Measurements from ENCODE around the gene FTO. TPM values are rescaled to one million over a fixed set of nuclear protein-coding genes. Genes with fewer than 3 reads are reported as not detected.

FTO gene
- total and polyA plus RNA-seq, 7 experiments from 2014 or later = 47.2 to 104 (median 58.3) TPM

DNA sequence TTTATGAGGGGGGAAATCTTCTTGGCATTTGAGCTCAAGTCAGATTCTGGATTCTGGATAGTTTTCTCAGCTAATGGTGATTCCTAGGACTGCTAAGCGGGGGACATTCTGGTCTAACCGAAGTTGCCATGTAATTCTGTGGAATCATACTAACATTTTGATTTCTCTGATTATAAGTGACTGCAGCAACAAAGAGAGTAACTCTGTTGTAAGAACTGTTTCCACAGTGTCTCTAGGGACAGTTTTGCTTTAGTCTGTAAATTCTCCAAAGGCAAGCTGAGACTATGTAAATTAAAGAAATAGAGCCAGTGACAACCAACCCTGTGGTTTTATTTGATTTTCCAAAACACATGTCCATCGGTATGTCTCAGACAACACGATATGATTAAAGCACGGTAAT lies 296.4 kb downstream of the FTO start:
- Histone ChIP-seq H3K9me3 (ENCODE audit: control insufficient read depth in 2 of 3, low read length in 3 of 3) (no peaks in the 10 kb centered on the region), H3K27me3 (ENCODE audit: control insufficient read depth in 2 of 2, insufficient read depth in 2 of 2, low read length in 2 of 2) (no peaks in the 10 kb centered on the region), H3K4me3 (ENCODE audit: low read length) (no peak overlapping the region), H3K27ac (ENCODE audit: low read depth, low read length) (no peak overlapping the region), H3K4me1 (ENCODE audit: control insufficient read depth in 2 of 2, insufficient read depth in 2 of 2, low read length in 2 of 2) (no peaks in the 10 kb centered on the region), H3K36me3 (ENCODE audit: control insufficient read depth in 2 of 3, insufficient read depth in 3 of 3, low read length in 3 of 3) (no peaks in the 10 kb centered on the region)
- intact Hi-C loops (cut with micrococcal nuclease) = no loop called here
- no peaks in the 10 kb centered on the region for H3K27me3 Mint-ChIP-seq
- H3K36me3 Mint-ChIP-seq = peaks cover 4 to 47% (median 25%) of the 10 kb centered on the region in 5 donors
- H3K4me3 Mint-ChIP-seq = no peak overlapping the region
- H3K27ac Mint-ChIP-seq = no peak overlapping the region
- no peaks in the 10 kb centered on the region for H3K9me3 Mint-ChIP-seq
- ATAC-seq (no peak), DNase-seq (no peak)
- CTCF ChIA-PET = no interaction called here
- POLR2A ChIA-PET = no interaction called here
- H3K4me1 Mint-ChIP-seq = peaks cover 0 to 1% (median 0%) of the 10 kb centered on the region in 7 donors

DNA sequence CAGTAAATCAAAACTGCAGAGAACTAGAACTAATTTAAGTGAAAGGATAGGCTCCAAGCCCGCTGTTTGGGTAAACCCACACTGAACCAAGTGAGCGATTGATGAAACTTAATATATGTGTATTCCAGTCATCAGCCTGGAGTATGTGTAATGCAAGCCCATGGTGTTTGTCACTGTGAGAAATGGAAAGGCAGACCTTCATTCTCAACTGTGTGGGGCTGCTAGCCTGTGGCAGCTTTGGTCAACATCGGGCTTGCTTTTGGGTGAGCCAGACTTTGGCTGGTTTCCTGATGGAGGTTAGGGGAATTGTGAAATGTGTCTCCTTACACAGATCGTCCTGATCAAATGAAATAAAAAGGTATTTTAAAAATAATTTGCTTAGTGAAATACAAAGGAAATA lies 302.7 kb downstream of the FTO start:
- H3K4me1 Mint-ChIP-seq = no peaks in the 10 kb centered on the region
- H3K36me3 ChIP-seq (ENCODE audit: control insufficient read depth in 2 of 3, insufficient read depth in 3 of 3, low read length in 3 of 3) = peaks cover 0 to 7% (median 0%) of the 10 kb centered on the region in 3 experiments
- H3K36me3 Mint-ChIP-seq = peaks cover 0 to 59% (median 47%) of the 10 kb centered on the region in 5 donors
- H3K4me3 Mint-ChIP-seq = no peak overlapping the region
- ChIA-PET POLR2A (no interaction called here), CTCF (no interaction called here)
- no peak overlapping the region for H3K27ac ChIP-seq (ENCODE audit: low read depth, low read length)
- no peak overlapping the region for H3K27ac Mint-ChIP-seq
- peaks cover 0 to 17% (median 2%) of the 10 kb centered on the region in 11 donors for H3K9me3 Mint-ChIP-seq
- peaks cover 0 to 6% (median 0%) of the 10 kb centered on the region in 3 experiments for H3K9me3 ChIP-seq (ENCODE audit: control insufficient read depth in 2 of 3, low read length in 3 of 3)
- intact Hi-C loops (cut with micrococcal nuclease) = no loop called here
- no peaks in the 10 kb centered on the region for H3K4me1 ChIP-seq (ENCODE audit: control insufficient read depth in 2 of 2, insufficient read depth in 2 of 2, low read length in 2 of 2)
- DNase-seq (no peak), ATAC-seq (no peak)
- H3K4me3 ChIP-seq (ENCODE audit: low read length) = no peak overlapping the region
- H3K27me3 ChIP-seq (ENCODE audit: control insufficient read depth in 2 of 2, insufficient read depth in 2 of 2, low read length in 2 of 2) = no peaks in the 10 kb centered on the region
- H3K27me3 Mint-ChIP-seq = no peaks in the 10 kb centered on the region

DNA sequence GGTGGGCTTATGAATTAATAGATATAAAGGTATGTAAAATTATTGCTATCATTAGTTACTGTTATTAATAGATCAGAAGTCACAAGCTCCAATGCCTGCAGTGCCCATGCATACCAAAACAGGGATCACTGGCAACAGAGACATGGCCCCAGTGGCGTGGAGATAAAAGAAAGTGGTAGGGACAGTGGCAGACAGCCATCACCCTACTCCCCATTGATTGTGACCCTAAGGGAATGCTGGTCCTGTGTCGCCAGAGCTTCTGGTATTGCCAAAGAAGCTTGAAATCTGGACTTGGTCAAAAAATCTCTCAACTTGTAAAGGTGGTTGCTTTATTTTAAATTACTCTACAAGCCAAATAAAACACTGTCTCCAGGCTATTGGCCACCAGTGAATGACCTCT lies 303.5 kb downstream of the FTO start:
- ATAC-seq (no peak), DNase-seq (no peak)
- H3K4me3 Mint-ChIP-seq = no peak overlapping the region
- intact Hi-C loops (cut with micrococcal nuclease) = no loop called here
- no peak overlapping the region for H3K27ac Mint-ChIP-seq
- H3K36me3 ChIP-seq (ENCODE audit: control insufficient read depth in 2 of 3, insufficient read depth in 3 of 3, low read length in 3 of 3) = peaks cover 0 to 7% (median 0%) of the 10 kb centered on the region in 3 experiments
- peaks cover 0 to 59% (median 48%) of the 10 kb centered on the region in 5 donors for H3K36me3 Mint-ChIP-seq
- H3K9me3 ChIP-seq (ENCODE audit: control insufficient read depth in 2 of 3, low read length in 3 of 3) = peaks cover 0 to 6% (median 0%) of the 10 kb centered on the region in 3 experiments
- H3K27ac ChIP-seq (ENCODE audit: low read depth, low read length) = no peak overlapping the region
- H3K27me3 Mint-ChIP-seq = no peaks in the 10 kb centered on the region
- peaks cover 0 to 3% (median 0%) of the 10 kb centered on the region in 7 donors for H3K4me1 Mint-ChIP-seq
- CTCF ChIA-PET = no interaction called here
- H3K9me3 Mint-ChIP-seq = peaks cover 0 to 25% (median 7%) of the 10 kb centered on the region in 11 donors
- H3K4me3 ChIP-seq (ENCODE audit: low read length) = no peak overlapping the region
- POLR2A ChIA-PET = no interaction called here
- no peaks in the 10 kb centered on the region for H3K27me3 ChIP-seq (ENCODE audit: control insufficient read depth in 2 of 2, insufficient read depth in 2 of 2, low read length in 2 of 2)
- no peaks in the 10 kb centered on the region for H3K4me1 ChIP-seq (ENCODE audit: control insufficient read depth in 2 of 2, insufficient read depth in 2 of 2, low read length in 2 of 2)

DNA sequence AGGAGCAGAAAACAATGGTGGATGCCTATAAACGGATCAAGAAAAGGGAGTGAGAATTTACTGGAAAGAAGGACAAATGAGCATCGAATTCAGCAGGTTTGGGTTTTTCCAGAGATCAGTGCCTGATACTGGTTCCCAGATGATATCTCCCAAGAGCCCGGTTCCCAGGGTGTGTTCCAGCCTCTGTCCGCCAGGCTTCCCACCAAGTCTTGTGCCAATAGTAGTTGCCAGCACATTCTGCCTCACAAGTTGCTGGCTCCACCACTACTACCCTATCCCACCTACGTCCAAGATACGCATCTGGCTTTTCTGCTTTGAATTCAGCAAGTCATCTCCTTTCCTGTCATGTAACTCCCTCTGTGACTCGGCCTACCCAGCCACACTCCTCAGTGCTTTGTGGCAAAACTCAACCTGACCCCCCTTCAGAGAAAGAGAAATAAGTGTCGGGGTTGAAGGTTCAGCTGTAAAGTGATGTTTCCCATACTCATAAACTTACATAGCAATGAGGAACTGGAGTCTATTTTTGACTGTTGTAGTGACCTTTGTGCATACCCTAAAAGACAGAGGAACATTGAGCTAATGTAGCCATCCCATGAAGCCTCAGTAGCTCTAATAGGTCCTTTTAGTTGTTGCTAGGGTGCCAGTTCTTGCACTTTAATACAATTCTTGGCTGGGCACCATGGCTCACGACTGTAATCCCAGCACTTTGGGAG lies 305.7 kb downstream of the FTO start:
- intact Hi-C loops (cut with micrococcal nuclease) = no loop called here
- peaks cover 0 to 30% (median 8%) of the 10 kb centered on the region in 11 donors for H3K9me3 Mint-ChIP-seq
- DNase-seq = no peak
- ChIA-PET POLR2A (no interaction called here), CTCF (interaction anchor here (0.5 kb wide), 1 partner anchor 851 kb away, joined by 3 read pairs; no protein-coding TSS in a partner anchor)
- Histone ChIP-seq H3K27ac (ENCODE audit: low read depth, low read length) (no peak overlapping the region), H3K27me3 (ENCODE audit: control insufficient read depth in 2 of 2, insufficient read depth in 2 of 2, low read length in 2 of 2) (no peaks in the 10 kb centered on the region), H3K4me1 (ENCODE audit: control insufficient read depth in 2 of 2, insufficient read depth in 2 of 2, low read length in 2 of 2) (no peaks in the 10 kb centered on the region), H3K9me3 (ENCODE audit: control insufficient read depth in 2 of 3, low read length in 3 of 3) (peaks cover 0 to 6% (median 0%) of the 10 kb centered on the region in 3 experiments), H3K4me3 (ENCODE audit: low read length) (no peak overlapping the region), H3K36me3 (ENCODE audit: control insufficient read depth in 2 of 3, insufficient read depth in 3 of 3, low read length in 3 of 3) (peaks cover 0 to 7% (median 0%) of the 10 kb centered on the region in 3 experiments)
- H3K36me3 Mint-ChIP-seq = peaks cover 0 to 75% (median 66%) of the 10 kb centered on the region in 5 donors
- no peak overlapping the region for H3K4me3 Mint-ChIP-seq
- H3K27me3 Mint-ChIP-seq = no peaks in the 10 kb centered on the region
- peaks cover 0 to 5% (median 0%) of the 10 kb centered on the region in 7 donors for H3K4me1 Mint-ChIP-seq
- no peak overlapping the region for H3K27ac Mint-ChIP-seq
- no peak for ATAC-seq

DNA sequence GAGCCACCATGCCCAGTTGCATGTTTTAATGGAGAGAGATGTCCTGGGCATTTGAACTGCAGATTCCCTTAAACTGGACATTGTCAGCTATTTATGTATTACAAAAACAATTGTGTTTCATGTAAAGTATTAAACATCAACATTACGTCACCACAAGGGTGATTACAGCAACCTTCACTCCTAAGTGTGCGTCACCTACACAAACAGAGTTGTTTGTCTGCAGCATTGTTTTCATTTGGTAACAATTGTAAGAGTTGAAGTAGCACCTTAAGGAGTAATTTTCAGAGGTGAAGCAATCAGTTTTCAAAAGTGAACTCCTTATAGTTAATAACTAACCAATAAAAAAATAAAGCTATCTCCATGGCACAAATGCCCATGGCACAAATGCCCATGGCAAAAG lies 311.2 kb downstream of the FTO start:
- H3K9me3 Mint-ChIP-seq = peaks cover 0 to 24% (median 10%) of the 10 kb centered on the region in 11 donors
- POLR2A ChIA-PET = no interaction called here
- H3K4me3 Mint-ChIP-seq = no peak overlapping the region
- CTCF ChIA-PET = interaction anchor here (0.7 kb wide), 1 partner anchor 1923 kb away, joined by 5 read pairs; no protein-coding TSS in a partner anchor
- H3K4me1 Mint-ChIP-seq = peaks cover 0 to 5% (median 0%) of the 10 kb centered on the region in 7 donors
- no peak overlapping the region for H3K4me3 ChIP-seq (ENCODE audit: low read length)
- H3K27ac Mint-ChIP-seq = no peak overlapping the region
- H3K4me1 ChIP-seq (ENCODE audit: control insufficient read depth in 2 of 2, insufficient read depth in 2 of 2, low read length in 2 of 2) = no peaks in the 10 kb centered on the region
- intact Hi-C loops (cut with micrococcal nuclease) = no loop called here
- H3K27me3 Mint-ChIP-seq = no peaks in the 10 kb centered on the region
- no peak overlapping the region for H3K27ac ChIP-seq (ENCODE audit: low read depth, low read length)
- H3K9me3 ChIP-seq (ENCODE audit: control insufficient read depth in 2 of 3, low read length in 3 of 3) = peaks cover 0 to 6% (median 0%) of the 10 kb centered on the region in 3 experiments
- no peaks in the 10 kb centered on the region for H3K36me3 ChIP-seq (ENCODE audit: control insufficient read depth in 2 of 3, insufficient read depth in 3 of 3, low read length in 3 of 3)
- no peak for DNase-seq
- H3K27me3 ChIP-seq (ENCODE audit: control insufficient read depth in 2 of 2, insufficient read depth in 2 of 2, low read length in 2 of 2) = no peaks in the 10 kb centered on the region
- no peak for ATAC-seq
- peaks cover 7 to 76% (median 62%) of the 10 kb centered on the region in 5 donors for H3K36me3 Mint-ChIP-seq

DNA sequence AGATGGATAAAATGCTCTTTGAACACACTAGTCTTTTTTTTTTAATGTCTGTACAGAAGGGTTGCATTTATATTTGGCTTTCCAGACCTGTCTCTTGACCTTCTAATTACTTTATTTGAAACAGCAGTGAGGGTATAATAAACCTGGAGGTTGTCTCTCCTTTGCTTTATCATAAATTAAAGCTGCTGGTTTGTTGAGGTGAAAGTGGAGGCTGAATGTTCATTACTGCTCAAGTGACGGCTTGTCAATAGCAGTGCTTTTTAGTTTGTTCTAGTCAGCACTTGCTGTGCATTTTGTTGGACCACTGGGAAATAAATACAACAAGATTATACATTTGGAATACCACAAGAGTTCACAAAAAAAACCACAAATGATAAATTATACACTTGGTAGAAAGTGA lies 318.4 kb downstream of the FTO start:
- no peaks in the 10 kb centered on the region for H3K4me1 Mint-ChIP-seq
- Histone ChIP-seq H3K27me3 (ENCODE audit: control insufficient read depth in 2 of 2, insufficient read depth in 2 of 2, low read length in 2 of 2) (no peaks in the 10 kb centered on the region), H3K36me3 (ENCODE audit: control insufficient read depth in 2 of 3, insufficient read depth in 3 of 3, low read length in 3 of 3) (no peaks in the 10 kb centered on the region), H3K4me1 (ENCODE audit: control insufficient read depth in 2 of 2, insufficient read depth in 2 of 2, low read length in 2 of 2) (no peaks in the 10 kb centered on the region), H3K27ac (ENCODE audit: low read depth, low read length) (no peak overlapping the region), H3K4me3 (ENCODE audit: low read length) (no peak overlapping the region), H3K9me3 (ENCODE audit: control insufficient read depth in 2 of 3, low read length in 3 of 3) (no peaks in the 10 kb centered on the region)
- POLR2A ChIA-PET = no interaction called here
- no peaks in the 10 kb centered on the region for H3K27me3 Mint-ChIP-seq
- H3K4me3 Mint-ChIP-seq = no peak overlapping the region
- H3K36me3 Mint-ChIP-seq = peaks cover 4 to 66% (median 44%) of the 10 kb centered on the region in 5 donors
- peaks cover 0 to 16% (median 3%) of the 10 kb centered on the region in 11 donors for H3K9me3 Mint-ChIP-seq
- CTCF ChIA-PET = no interaction called here
- intact Hi-C loops (cut with micrococcal nuclease) = no loop called here
- ATAC-seq (no peak), DNase-seq (no peak)
- H3K27ac Mint-ChIP-seq = no peak overlapping the region

DNA sequence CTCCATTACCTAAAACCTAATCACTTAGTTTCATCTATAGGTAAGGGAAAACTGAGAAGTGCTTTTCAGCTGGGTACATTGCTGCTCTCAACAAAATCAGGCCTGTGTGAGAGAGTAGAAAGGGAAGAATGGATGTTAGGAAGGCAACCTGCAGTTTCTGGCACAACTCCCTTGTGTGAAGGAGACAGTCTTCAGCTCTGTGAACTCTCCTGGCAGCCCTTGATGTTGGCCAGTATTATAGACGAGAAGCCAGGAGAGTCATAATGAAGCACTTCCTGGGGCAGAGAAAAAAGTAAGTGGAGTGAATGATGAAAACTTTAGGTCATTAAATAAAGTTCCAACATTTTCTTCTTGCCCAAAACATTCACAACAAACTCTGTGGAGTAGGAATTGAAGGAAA lies 322.5 kb downstream of the FTO start:
- intact Hi-C loops (cut with micrococcal nuclease) = no loop called here
- ATAC-seq (no peak), DNase-seq (no peak)
- Histone ChIP-seq H3K27me3 (ENCODE audit: control insufficient read depth in 2 of 2, insufficient read depth in 2 of 2, low read length in 2 of 2) (no peaks in the 10 kb centered on the region), H3K36me3 (ENCODE audit: control insufficient read depth in 2 of 3, insufficient read depth in 3 of 3, low read length in 3 of 3) (no peaks in the 10 kb centered on the region), H3K9me3 (ENCODE audit: control insufficient read depth in 2 of 3, low read length in 3 of 3) (no peaks in the 10 kb centered on the region), H3K4me1 (ENCODE audit: control insufficient read depth in 2 of 2, insufficient read depth in 2 of 2, low read length in 2 of 2) (no peaks in the 10 kb centered on the region), H3K27ac (ENCODE audit: low read depth, low read length) (no peak overlapping the region), H3K4me3 (ENCODE audit: low read length) (no peak overlapping the region)
- Mint-ChIP-seq H3K4me3 (no peak overlapping the region), H3K4me1 (no peaks in the 10 kb centered on the region), H3K36me3 (peaks cover 4 to 69% (median 56%) of the 10 kb centered on the region in 5 donors), H3K27ac (no peak overlapping the region), H3K9me3 (peaks cover 0 to 38% (median 12%) of the 10 kb centered on the region in 11 donors), H3K27me3 (no peaks in the 10 kb centered on the region)
- POLR2A ChIA-PET = no interaction called here
- CTCF ChIA-PET = no interaction called here

Data from naive thymus-derived CD4-positive, alpha-beta T cell (primary cell).